Activated CD8-positive, alpha-beta T cell treated with anti-CD3 and anti-CD28 coated beads for 36 hours (primary cell): ENCODE results near the gene PAX7. TPM values are rescaled to one million over a fixed set of nuclear protein-coding genes. Genes with fewer than 3 reads are reported as not detected.

ENCODE experiments used
- ATAC-seq: fragments of 200-7000 bp; cut with Tn5 transposase; one replicate; pipeline ENCODE4 v1.10.0; 2021; ENCODE audit warnings: mild to moderate bottlenecking, moderate library complexity
- CTCF ChIA-PET: fragments of 350-600 bp; sonication (Branson Sonifier 250); formaldehyde crosslinking; loops from one replicate; lab custom pipeline; 2021; ENCODE audit warnings: antibody characterized with exemption; lab: Charles Lee
- POLR2A ChIA-PET: fragments of 350-600 bp; sonication (Branson Sonifier 250); formaldehyde crosslinking; loops from one replicate; lab custom pipeline; 2021; ENCODE audit warnings: antibody characterized with exemption; lab: Charles Lee
- DNase-seq: peaks from one replicate; pipeline ENCODE4 v3.0.0-alpha.2; 2020
- H3K27ac Mint-ChIP-seq: one replicate; pipeline ENCODE4 v1.8.0; 2021; ENCODE audit warnings: mild to moderate bottlenecking, mixed read lengths
- H3K27me3 Mint-ChIP-seq: one replicate; pipeline ENCODE4 v1.8.0; 2021; ENCODE audit warnings: mixed read lengths
- H3K36me3 Mint-ChIP-seq: one replicate; pipeline ENCODE4 v1.8.0; 2021; ENCODE audit warnings: low read depth, mixed read lengths
- H3K4me1 Mint-ChIP-seq: one replicate; pipeline ENCODE4 v1.8.0; 2021; ENCODE audit warnings: low read depth, mixed read lengths
- H3K4me3 Mint-ChIP-seq: one replicate; pipeline ENCODE4 v1.8.0; 2021; ENCODE audit warnings: mild to moderate bottlenecking, moderate library complexity, mixed read lengths
- H3K9me3 Mint-ChIP-seq: one replicate; pipeline ENCODE4 v1.8.0; 2021; ENCODE audit warnings: mixed read lengths
- intact Hi-C: fragments of 100-400 bp; cut with micrococcal nuclease; formaldehyde crosslinking; loops from one replicate; pipeline ENCODE4 v1.10.0; 2022
- total RNA-seq, 2 experiments: library from RNA; stranded (reverse); gene quantifications; one replicate each; pipeline ENCODE4 v1.2.3, GENCODE V29; 2021
- TF ChIP-seq, protein P1 (sequence below): fragments of 200-600 bp; IDR thresholded peaks from one replicate; pipeline ENCODE4 v1.8.0; 2022; ENCODE audit warnings: antibody characterized with exemption, mild to moderate bottlenecking

Gene PAX7
- total RNA-seq, 2 experiments from 2014 or later: not detected

- Mint-ChIP-seq H3K4me3 (no peak overlapping the region), H3K27me3 (peaks cover 18% of the 10 kb centered on the region), H3K9me3 (no peaks in the 10 kb centered on the region), H3K36me3 (no peaks in the 10 kb centered on the region), H3K4me1 (no peaks in the 10 kb centered on the region), H3K27ac (no peak overlapping the region)
- ATAC-seq (no peak), DNase-seq (no peak)
- TF ChIP-seq, protein P1, sequence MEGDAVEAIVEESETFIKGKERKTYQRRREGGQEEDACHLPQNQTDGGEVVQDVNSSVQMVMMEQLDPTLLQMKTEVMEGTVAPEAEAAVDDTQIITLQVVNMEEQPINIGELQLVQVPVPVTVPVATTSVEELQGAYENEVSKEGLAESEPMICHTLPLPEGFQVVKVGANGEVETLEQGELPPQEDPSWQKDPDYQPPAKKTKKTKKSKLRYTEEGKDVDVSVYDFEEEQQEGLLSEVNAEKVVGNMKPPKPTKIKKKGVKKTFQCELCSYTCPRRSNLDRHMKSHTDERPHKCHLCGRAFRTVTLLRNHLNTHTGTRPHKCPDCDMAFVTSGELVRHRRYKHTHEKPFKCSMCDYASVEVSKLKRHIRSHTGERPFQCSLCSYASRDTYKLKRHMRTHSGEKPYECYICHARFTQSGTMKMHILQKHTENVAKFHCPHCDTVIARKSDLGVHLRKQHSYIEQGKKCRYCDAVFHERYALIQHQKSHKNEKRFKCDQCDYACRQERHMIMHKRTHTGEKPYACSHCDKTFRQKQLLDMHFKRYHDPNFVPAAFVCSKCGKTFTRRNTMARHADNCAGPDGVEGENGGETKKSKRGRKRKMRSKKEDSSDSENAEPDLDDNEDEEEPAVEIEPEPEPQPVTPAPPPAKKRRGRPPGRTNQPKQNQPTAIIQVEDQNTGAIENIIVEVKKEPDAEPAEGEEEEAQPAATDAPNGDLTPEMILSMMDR: no peak
- CTCF ChIA-PET: no interaction called here
- intact Hi-C loops: no loop called here
- POLR2A ChIA-PET: no interaction called here
Observed at GRCh38 chr1:18746981-18747380, 116.3 kb downstream of the PAX7 start.

- ATAC-seq: no peak
- H3K4me3 Mint-ChIP-seq: no peak overlapping the region
- no peaks in the 10 kb centered on the region for H3K4me1 Mint-ChIP-seq
- DNase-seq: no peak
- H3K36me3 Mint-ChIP-seq: no peaks in the 10 kb centered on the region
- POLR2A ChIA-PET: no interaction called here
- H3K27me3 Mint-ChIP-seq: peaks cover 22% of the 10 kb centered on the region
- H3K27ac Mint-ChIP-seq: no peak overlapping the region
- intact Hi-C loops: no loop called here
- CTCF ChIA-PET: no interaction called here
- TF ChIP-seq, protein P1: no peak
- H3K9me3 Mint-ChIP-seq: no peaks in the 10 kb centered on the region
Observed at GRCh38 chr1:18747671-18748070, 117.0 kb downstream of the PAX7 start.

DNA sequence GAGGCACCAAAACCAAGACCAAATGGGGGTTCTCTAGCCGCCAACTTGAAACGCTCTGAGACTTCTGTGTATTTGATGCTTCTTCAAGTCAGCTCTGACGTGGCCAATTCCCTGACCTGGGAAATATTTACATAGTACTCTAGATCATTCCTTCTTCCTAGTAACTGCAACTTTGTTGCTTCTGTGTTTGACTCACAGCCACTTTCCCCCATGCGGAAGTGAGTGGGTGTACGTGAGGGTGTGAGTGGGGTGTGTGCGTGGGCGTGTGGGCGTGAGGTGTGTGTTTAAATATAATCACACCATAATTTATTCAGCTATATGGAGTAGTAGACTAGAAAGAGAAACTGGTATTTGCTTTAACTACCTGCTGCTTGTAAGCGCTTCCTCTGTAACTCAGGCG lies 117.8 kb downstream of the PAX7 start:
- intact Hi-C loops: no loop called here
- H3K9me3 Mint-ChIP-seq: no peaks in the 10 kb centered on the region
- no peak overlapping the region for H3K27ac Mint-ChIP-seq
- no peak for DNase-seq
- H3K36me3 Mint-ChIP-seq: no peaks in the 10 kb centered on the region
- TF ChIP-seq, protein P1: no peak
- H3K4me3 Mint-ChIP-seq: no peak overlapping the region
- CTCF ChIA-PET: no interaction called here
- POLR2A ChIA-PET: no interaction called here
- no peak for ATAC-seq
- H3K4me1 Mint-ChIP-seq: no peaks in the 10 kb centered on the region
- peaks cover 22% of the 10 kb centered on the region for H3K27me3 Mint-ChIP-seq

- peaks cover 5% of the 10 kb centered on the region for H3K9me3 Mint-ChIP-seq
- H3K27me3 Mint-ChIP-seq: peaks cover 20% of the 10 kb centered on the region
- intact Hi-C loops: no loop called here
- POLR2A ChIA-PET: no interaction called here
- no peak for ATAC-seq
- H3K27ac Mint-ChIP-seq: no peak overlapping the region
- no peak for DNase-seq
- TF ChIP-seq, protein P1: no peak
- H3K4me1 Mint-ChIP-seq: no peaks in the 10 kb centered on the region
- no peaks in the 10 kb centered on the region for H3K36me3 Mint-ChIP-seq
- CTCF ChIA-PET: interaction anchor here (0.7 kb wide), 1 partner anchor 153 kb away, joined by 3 read pairs; no protein-coding TSS in a partner anchor
- no peak overlapping the region for H3K4me3 Mint-ChIP-seq
Observed at GRCh38 chr1:18749569-18749968, 118.9 kb downstream of the PAX7 start.

DNA sequence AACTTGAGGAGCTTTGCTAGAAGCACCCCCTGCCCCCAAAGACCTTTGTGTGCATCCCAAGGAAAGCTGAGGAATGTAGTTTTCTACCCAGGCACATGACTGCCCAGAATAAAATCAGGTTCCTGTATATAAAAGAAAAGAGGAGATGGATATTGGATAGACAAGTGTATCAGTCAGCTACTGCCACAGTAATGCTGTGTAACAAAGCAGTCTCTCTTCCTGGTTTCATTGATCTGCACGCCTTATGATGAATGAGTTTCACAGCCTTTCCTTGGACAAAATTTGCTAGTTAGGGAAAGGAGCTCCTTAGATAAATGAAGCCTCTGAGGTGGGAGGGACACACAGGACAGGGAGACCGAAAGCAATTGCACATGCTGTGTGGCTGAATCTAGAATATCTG lies 120.0 kb downstream of the PAX7 start:
- ChIA-PET CTCF (interaction anchor here (1.7 to 2.0 kb wide), 2 partner anchors 70 to 153 kb away, joined by 3 to 5 read pairs; no protein-coding TSS in a partner anchor), POLR2A (no interaction called here)
- intact Hi-C loops: no loop called here
- DNase-seq (no peak), ATAC-seq (no peak)
- peaks cover 8% of the 10 kb centered on the region for H3K9me3 Mint-ChIP-seq
- H3K4me1 Mint-ChIP-seq: no peaks in the 10 kb centered on the region
- H3K27ac Mint-ChIP-seq: no peak overlapping the region
- no peaks in the 10 kb centered on the region for H3K36me3 Mint-ChIP-seq
- TF ChIP-seq, protein P1: no peak
- H3K4me3 Mint-ChIP-seq: no peak overlapping the region
- H3K27me3 Mint-ChIP-seq: peaks cover 22% of the 10 kb centered on the region
